K562 (cell line): ENCODE measurements around the gene LENEP. TPM values are rescaled to one million over a fixed set of nuclear protein-coding genes. Genes with fewer than 3 reads are reported as not detected.

Experiments used
- ARID1B ChIP-seq: fragments of 450-650 bp; IDR thresholded peaks from 2 replicates; pipeline ENCODE4 v1.6.1; 2016; ENCODE audit warnings: antibody characterized with exemption, mild to moderate bottlenecking, inconsistent platforms
- BRF1 ChIP-seq: IDR thresholded peaks from 3 replicates; pipeline ENCODE4 v1.6.1; 2011; ENCODE audit warnings: borderline replicate concordance, mild to moderate bottlenecking; ENCODE audit not compliant: insufficient read length; ENCODE audit errors: extremely low read depth
- DIDO1 ChIP-seq: fragments of 450-650 bp; IDR thresholded peaks from 2 replicates; pipeline ENCODE4 v1.6.1; 2016; ENCODE audit warnings: low read depth, missing biosample characterization, missing genetic modification characterization
- HOXB6 ChIP-seq: fragments of 250-450 bp; sonication (Bioruptor Pico); IDR thresholded peaks from 2 replicates; pipeline ENCODE4 v1.5.1; 2022; ENCODE audit warnings: mild to moderate bottlenecking, borderline replicate concordance
- KAT7 ChIP-seq: sonication (generic); formaldehyde crosslinking; IDR thresholded peaks from 2 replicates; pipeline ENCODE4 v1.8.0; 2022; ENCODE audit warnings: missing genetic modification reagents, mild to moderate bottlenecking, borderline replicate concordance
- LCOR ChIP-seq: sonication (generic); formaldehyde crosslinking; IDR thresholded peaks from 2 replicates; pipeline ENCODE4 v1.8.0; 2022; ENCODE audit warnings: mild to moderate bottlenecking, missing genetic modification reagents
- NR0B1 ChIP-seq: fragments of 450-650 bp; IDR thresholded peaks from one replicate; pipeline ENCODE4 v1.6.1; 2018; ENCODE audit warnings: mild to moderate bottlenecking, moderate library complexity; ENCODE audit not compliant: partially characterized antibody
- POLR2AphosphoS5 ChIP-seq: IDR thresholded peaks from 2 replicates; pipeline ENCODE4 v1.6.1; 2011; ENCODE audit warnings: mild to moderate bottlenecking, low read depth, low read length, moderate library complexity; ENCODE audit not compliant: control insufficient read depth, insufficient read depth
- POLR3A ChIP-seq: IDR thresholded peaks from 2 replicates; pipeline ENCODE4 v1.6.1; 2011; ENCODE audit warnings: borderline replicate concordance, mild to moderate bottlenecking, moderate library complexity; ENCODE audit not compliant: insufficient read length, insufficient read depth; ENCODE audit errors: extremely low read depth
- RBFOX2 ChIP-seq: fragments of 200-400 bp; formaldehyde crosslinking; IDR thresholded peaks from 2 replicates; pipeline ENCODE4 v1.6.1; 2017; ENCODE audit warnings: low read depth, mild to moderate bottlenecking, low read length, moderate library complexity
- SAFB2 ChIP-seq: fragments of 200-400 bp; formaldehyde crosslinking; IDR thresholded peaks from 2 replicates; pipeline ENCODE4 v1.6.1; 2018; ENCODE audit warnings: borderline replicate concordance, low read length, low read depth, moderate library complexity; ENCODE audit not compliant: severe bottlenecking
- SMAD1 ChIP-seq: fragments of 150-350 bp; IDR thresholded peaks from 2 replicates; pipeline ENCODE4 v1.6.1; 2014; ENCODE audit warnings: low read length, low read depth; ENCODE audit not compliant: partially characterized antibody
- XRCC4 ChIP-seq: IDR thresholded peaks from one replicate; pipeline ENCODE4 v1.6.1; 2011; ENCODE audit not compliant: insufficient read depth, insufficient read length; ENCODE audit errors: extremely low read depth
- ZBTB43 ChIP-seq: sonication (generic); formaldehyde crosslinking; IDR thresholded peaks from 2 replicates; pipeline ENCODE4 v1.8.0; 2023; ENCODE audit warnings: mild to moderate bottlenecking, missing genetic modification reagents
- ZBTB49 ChIP-seq: sonication (generic); formaldehyde crosslinking; IDR thresholded peaks from 2 replicates; pipeline ENCODE4 v1.8.0; 2022; ENCODE audit warnings: missing genetic modification reagents, mild to moderate bottlenecking, borderline replicate concordance
- ZFP91 ChIP-seq: sonication (generic); formaldehyde crosslinking; IDR thresholded peaks from 2 replicates; pipeline ENCODE4 v1.8.0; 2022; ENCODE audit warnings: mild to moderate bottlenecking, missing genetic modification reagents
- ZNF12 ChIP-seq: sonication (generic); formaldehyde crosslinking; IDR thresholded peaks from 2 replicates; pipeline ENCODE4 v1.4.0; 2020; ENCODE audit warnings: mild to moderate bottlenecking, missing genetic modification reagents
- ZNF23 ChIP-seq: fragments of 250-450 bp; sonication (Bioruptor Pico); IDR thresholded peaks from 2 replicates; pipeline ENCODE4 v1.4.0; 2020; ENCODE audit warnings: mild to moderate bottlenecking
- ZNF354B ChIP-seq: fragments of 250-450 bp; sonication (Bioruptor Pico); IDR thresholded peaks from 2 replicates; pipeline ENCODE4 v1.4.0; 2020
- ZNF644 ChIP-seq: fragments of 200-800 bp; sonication (Bioruptor generic); IDR thresholded peaks from 2 replicates; pipeline ENCODE4 v1.6.1; 2016; ENCODE audit warnings: low read depth, missing genetic modification characterization, missing compliant biosample characterization
- ZNF695 ChIP-seq: fragments of 450-650 bp; formaldehyde crosslinking; IDR thresholded peaks from 2 replicates; pipeline ENCODE4 v1.4.0; 2020; ENCODE audit warnings: mild to moderate bottlenecking, moderate library complexity
- polyA plus RNA-seq, 8 experiments: library from polyadenylated mRNA; depleted of rRNA in 4 of 8; stranded (reverse) in 5 of 8; unstranded in 3 of 8; fragments of >200 nt; fragmentation: Nextera tagmentation in 2 of 8; fragmentation: Illumina TruSeq in 1 of 8; extraction: Ambion mirVana in 2 of 8; extraction: Trizol in 1 of 8; gene quantifications; 2 replicates each; pipeline versions ENCODE4 v1.2.1 to v1.2.3, GENCODE V29; 2011 to 2014; ENCODE audit warnings: inconsistent platforms in 1 of 8, missing spikeins in 1 of 8
- total RNA-seq, 7 experiments: library from RNA; depleted of rRNA in 6 of 7; stranded (reverse); fragments of >200 nt in 6 of 7; fragmentation: Illumina TruSeq in 2 of 7; extraction: Trizol in 2 of 7; gene quantifications; 2 replicates each; pipeline versions ENCODE4 v1.2.1 to v1.2.3, GENCODE V29; 2011 to 2021; ENCODE audit warnings: low replicate concordance in 1 of 7

Gene LENEP
- total and polyA plus RNA-seq, 9 of the 15 experiments (the other 6 are each of a cell fraction or from before 2014, with no cell fraction given) = 0.23 to 0.87 (median 0.67) TPM; not detected in 5

GRCh38 chr1:154982897-154983648, 10.3 kb upstream of the LENEP start, which contains the start of gene FLAD1 (continued):
- TF ChIP-seq ZBTB43 (CRISPR knock-in tag) (peak; percentile 31; the same call in 1 of the 2 replicates), LCOR (CRISPR knock-in tag) (peak; percentile 72; the same call in 1 of the 2 replicates), ZBTB49 (CRISPR knock-in tag) (no peak), ZFP91 (no peak), ZNF354B (CRISPR knock-in tag) (no peak), XRCC4 (no peak), HOXB6 (CRISPR knock-in tag) (no peak), ZNF23 (CRISPR knock-in tag) (no peak), ZNF644 (tag) (no peak), DIDO1 (peak; percentile 65), KAT7 (CRISPR knock-in tag) (no peak), POLR2AphosphoS5 (peak; percentile 70; the same call in 1 of the 2 replicates), BRF1 (no peak), ZNF695 (CRISPR knock-in tag) (no peak), ZNF12 (CRISPR knock-in tag) (no peak), SAFB2 (no peak), ARID1B (no peak), NR0B1 (no peak), POLR3A (no peak), RBFOX2 (no peak; the same call in none of the 2 replicates), SMAD1 (no peak)
